Liver (tissue), 3 donors: ENCODE data around the gene NEK6.

Experiments
- CTCF ChIP-seq: fragments of 150-350 bp; IDR thresholded peaks from 2 replicates; pipeline ENCODE4 v1.5.1; 2017; ENCODE audit warnings: improper control_type of control experiment, low read depth, low read length; ENCODE audit not compliant: missing input control
- EGR1 ChIP-seq, 2 donors: IDR thresholded peaks; 2 replicates each; pipeline ENCODE4 v1.6.1; 2016 to 2018; ENCODE audit warnings: antibody characterized with exemption in 2 of 2, low read depth in 2 of 2
- FOXA2 ChIP-seq: IDR thresholded peaks from 2 replicates; pipeline ENCODE4 v1.6.1; 2016; ENCODE audit warnings: antibody characterized with exemption
- GABPA ChIP-seq, 2 donors: IDR thresholded peaks in 1 of 2; conservative IDR thresholded peaks in 1 of 2; 2 replicates each; pipeline ENCODE4 v1.6.1; 2016; ENCODE audit warnings: antibody characterized with exemption in 2 of 2, mild to moderate bottlenecking in 1 of 2, moderate library complexity in 1 of 2
- HNF4A ChIP-seq, 2 donors: conservative IDR thresholded peaks; 2 replicates each; pipeline ENCODE4 v1.6.1; 2016; ENCODE audit warnings: antibody characterized with exemption in 2 of 2, mild to moderate bottlenecking in 2 of 2
- RAD21 ChIP-seq, 2 donors: IDR thresholded peaks; 2 replicates each; pipeline ENCODE4 v1.6.1; 2016; ENCODE audit warnings: antibody characterized with exemption in 2 of 2, mild to moderate bottlenecking in 2 of 2
- REST ChIP-seq: IDR thresholded peaks from 2 replicates; pipeline ENCODE4 v1.6.1; 2016; ENCODE audit warnings: antibody characterized with exemption, mild to moderate bottlenecking
- RXRA ChIP-seq, 2 donors: IDR thresholded peaks; 2 replicates each; pipeline ENCODE4 v1.6.1; 2017 to 2018; ENCODE audit warnings: antibody characterized with exemption in 2 of 2, mild to moderate bottlenecking in 1 of 2
- SP1 ChIP-seq: IDR thresholded peaks from 2 replicates; pipeline ENCODE4 v1.6.1; 2018; ENCODE audit warnings: antibody characterized with exemption, mild to moderate bottlenecking
- YY1 ChIP-seq: IDR thresholded peaks from 2 replicates; pipeline ENCODE4 v1.6.1; 2016; ENCODE audit warnings: antibody characterized with exemption, mild to moderate bottlenecking
- ZBTB33 ChIP-seq: IDR thresholded peaks from 2 replicates; pipeline ENCODE4 v1.6.1; 2016; ENCODE audit warnings: antibody characterized with exemption
- TF ChIP-seq, protein P1 (sequence below): IDR thresholded peaks from 2 replicates; pipeline ENCODE4 v1.6.1; 2016; ENCODE audit warnings: antibody characterized with exemption
- donor health status: healthy.
- donor health status: healthy.

GRCh38 chr9:124315882-124316281 is 58.1 kb downstream of the NEK6 start:
- TF ChIP-seq YY1 (no peak), CTCF (no peak), SP1 (no peak), RAD21 (IDR thresholded peaks at IDR 0.05) (no peak), EGR1 (IDR thresholded peaks at IDR 0.05; ENCODE audit: low read depth in 2 of 2) (no peak), REST (no peak), GABPA (IDR thresholded peaks at IDR 0.05 in 1 of 2, conservative IDR thresholded peaks at IDR 0.05 in 1 of 2) (no peak), ZBTB33 (no peak), RXRA (IDR thresholded peaks at IDR 0.05) (no peak), FOXA2 (no peak), HNF4A (conservative IDR thresholded peaks at IDR 0.05) (no peak)
- TF ChIP-seq, protein P1, sequence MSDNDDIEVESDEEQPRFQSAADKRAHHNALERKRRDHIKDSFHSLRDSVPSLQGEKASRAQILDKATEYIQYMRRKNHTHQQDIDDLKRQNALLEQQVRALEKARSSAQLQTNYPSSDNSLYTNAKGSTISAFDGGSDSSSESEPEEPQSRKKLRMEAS, result no peak
